ENCODE measurements around the gene PLXNA4. TPM values are rescaled to one million over a fixed set of nuclear protein-coding genes. Genes with fewer than 3 reads are reported as not detected.
"Not testable (repeated sequence)": the region's sequence is repeated elsewhere in the genome, so short reads cannot be mapped to it uniquely, and the experiment has no call there.

Gene PLXNA4
- total RNA-seq, 1 donor from 2014 or later = 6.8 TPM

DNA sequence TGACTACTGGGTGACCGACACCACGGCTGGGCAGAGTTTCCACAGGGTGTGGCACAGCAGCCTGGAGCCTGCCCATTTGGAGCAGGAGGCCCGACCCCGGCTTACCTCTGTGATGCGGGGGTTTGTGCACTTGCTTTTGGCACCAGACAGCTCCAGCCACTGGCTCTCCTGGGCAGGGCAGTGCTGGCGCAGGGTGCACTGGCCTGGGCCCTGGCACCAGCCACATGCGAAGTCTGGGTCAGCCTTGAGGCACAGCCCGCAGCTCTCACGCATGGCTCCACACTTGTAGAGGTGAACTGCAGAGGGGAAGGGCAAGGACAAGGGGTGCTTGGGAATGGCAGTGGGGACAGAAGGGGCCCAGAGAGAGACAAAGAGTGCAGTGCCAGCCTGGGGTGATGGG, 373.7 kb downstream of the PLXNA4 start:
- DNase-seq = no peak

DNA sequence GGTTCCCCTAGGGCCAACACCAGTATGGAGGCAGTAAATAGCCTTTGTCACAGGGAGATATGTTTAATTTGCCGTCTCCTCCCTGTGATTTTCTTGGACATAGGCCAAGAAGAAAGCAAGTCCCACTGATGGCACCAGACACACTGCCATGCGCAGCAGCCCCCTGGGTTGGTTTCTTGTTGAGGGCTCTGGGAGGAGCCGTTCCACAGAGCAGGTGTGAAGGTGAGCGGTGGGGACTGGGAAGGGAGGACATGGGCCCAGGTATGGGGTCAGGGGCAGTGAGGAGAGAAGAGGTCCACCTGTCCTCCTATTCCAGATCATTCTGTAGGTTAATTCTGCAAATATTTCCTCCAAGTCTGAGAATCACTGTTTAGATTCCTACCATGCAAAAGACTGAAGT, 376.1 kb downstream of the PLXNA4 start:
- no peak for DNase-seq

DNA sequence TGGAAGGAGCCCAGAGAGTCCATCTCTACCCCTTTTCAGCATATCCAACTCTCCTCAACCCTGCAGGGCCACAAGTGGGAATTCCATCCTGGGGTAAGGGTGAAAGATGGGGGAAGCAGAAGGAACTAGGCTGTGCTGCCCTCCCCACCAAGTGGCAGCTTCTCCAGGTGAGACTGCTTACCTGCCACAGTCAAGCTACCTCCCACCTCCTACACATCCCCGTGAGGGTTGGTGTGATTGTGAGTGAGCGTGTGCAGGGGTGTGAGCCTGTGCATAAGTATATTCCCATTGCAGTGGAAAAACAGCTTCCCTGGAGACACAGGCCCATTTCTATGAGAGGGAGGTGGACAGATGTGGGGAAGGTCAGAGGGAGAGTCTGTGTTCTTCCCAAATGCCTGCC, 376.6 kb downstream of the PLXNA4 start:
- no peak for DNase-seq

DNA sequence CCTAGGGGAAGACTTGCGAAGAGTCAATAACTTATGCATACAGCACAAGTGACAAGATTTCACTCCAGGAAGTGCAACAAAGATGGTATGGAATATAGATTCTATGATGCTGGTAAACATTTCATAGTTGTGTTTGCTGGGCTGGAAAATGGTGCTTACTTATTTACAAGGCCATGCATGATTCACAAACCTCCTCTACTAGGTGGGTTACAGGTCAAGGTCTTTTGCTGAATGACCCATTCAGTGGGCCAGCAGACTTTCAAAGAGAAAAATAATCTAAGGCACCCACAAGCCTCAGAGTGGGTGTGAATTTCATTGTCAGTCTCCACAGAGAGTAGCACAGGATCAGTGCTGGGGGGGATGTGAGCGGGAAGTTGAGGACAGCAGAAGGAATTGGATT, 378.5 kb downstream of the PLXNA4 start:
- no peak for DNase-seq

DNA sequence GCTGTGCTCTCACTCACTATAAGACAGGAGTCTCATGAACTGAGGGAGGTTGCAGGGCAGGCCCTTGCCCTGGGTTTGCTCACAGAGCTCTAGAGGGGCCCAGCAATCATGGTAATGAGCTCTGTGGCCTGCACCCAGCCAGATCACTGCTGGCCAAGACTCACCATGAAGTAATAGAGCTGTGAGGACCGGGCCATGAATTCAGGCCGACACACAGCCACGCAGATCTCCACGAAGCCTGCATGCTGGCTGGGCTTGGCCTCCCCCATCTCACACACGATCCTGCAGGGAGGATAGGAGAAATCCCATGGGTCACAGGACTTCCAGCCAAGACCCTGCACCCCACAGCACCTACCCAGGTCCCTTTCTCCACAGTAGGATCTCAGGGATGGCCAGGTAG, 382.4 kb downstream of the PLXNA4 start:
- no peak for DNase-seq

DNA sequence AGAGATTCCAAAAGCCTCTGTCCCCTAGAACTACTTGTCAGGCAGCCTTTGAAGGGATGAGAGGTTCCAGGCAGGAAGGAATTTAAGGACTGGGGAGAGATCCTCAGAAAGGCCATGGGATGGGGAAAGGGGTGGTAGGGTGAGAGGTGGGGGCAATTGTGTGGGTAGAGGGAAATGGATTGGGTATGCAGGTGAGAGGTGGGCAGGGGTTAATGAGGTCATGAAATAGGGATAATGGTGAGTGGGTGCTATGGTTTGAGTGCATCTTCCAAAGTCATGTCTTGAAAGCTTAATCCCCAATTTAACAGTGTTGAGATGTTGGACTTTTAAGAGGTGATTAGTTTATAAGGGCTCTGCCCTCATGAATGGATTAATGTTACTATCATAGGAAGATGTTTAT, 383.5 kb downstream of the PLXNA4 start:
- DNase-seq = no peak

DNA sequence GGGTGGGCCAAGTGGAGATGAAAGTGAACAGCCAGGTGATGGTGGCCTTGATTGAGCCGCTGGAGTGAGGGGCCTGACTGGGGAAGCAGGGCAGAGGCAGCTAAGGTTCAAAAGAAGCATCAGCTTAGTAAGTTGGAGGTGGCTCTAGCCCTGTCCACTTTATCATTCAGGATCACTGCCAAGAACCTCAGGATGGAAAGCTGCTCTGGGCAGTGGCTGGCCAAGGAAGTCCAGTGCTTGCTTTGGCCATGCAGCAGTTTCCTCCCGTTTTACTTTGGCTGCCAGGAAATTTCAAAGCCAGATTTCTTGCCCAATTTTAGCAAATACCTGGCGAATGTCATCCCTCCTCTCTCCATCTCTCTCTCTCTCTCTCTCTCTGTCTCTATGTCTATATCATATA, 384.9 kb downstream of the PLXNA4 start:
- DNase-seq = no peak

DNA sequence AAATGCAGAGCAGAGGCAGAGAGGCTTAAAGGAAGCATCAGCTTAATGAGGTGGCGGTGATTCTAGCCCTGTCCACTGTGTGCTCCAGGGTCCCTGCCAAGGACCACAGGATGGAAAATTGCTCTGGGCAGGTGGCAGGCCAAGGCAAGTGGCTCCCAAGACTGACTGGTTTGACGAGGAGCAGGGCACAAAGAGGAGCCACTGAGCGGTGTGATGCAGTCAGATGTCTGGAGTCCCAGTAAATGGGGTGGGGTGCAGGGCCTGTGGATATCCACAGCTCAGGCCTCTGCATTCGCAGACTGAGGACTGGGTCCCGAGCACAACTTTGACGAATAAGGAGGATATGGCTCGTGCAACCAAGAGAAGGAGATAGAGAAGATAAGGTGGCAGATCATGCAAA, 385.6 kb downstream of the PLXNA4 start:
- no peak for DNase-seq

DNA sequence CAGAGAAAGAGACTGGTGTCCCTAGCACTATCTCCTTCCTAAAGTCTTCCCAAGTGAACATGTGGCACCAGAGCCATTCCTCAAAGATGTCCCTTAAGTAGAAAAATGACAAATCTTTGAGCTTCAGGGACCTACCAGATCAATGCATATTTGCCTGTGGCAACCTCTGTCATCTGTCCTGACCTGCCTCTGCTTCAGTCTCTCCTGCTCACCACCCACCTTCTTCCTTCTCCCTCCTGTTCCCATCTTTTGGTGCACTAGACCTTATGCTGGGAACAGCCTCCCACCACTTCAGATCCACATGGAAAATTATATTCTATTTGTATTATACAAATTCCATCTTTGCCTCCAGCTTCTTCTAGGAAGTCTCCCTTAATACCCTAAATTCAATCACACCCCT, 386.4 kb downstream of the PLXNA4 start:
- DNase-seq = no peak

DNA sequence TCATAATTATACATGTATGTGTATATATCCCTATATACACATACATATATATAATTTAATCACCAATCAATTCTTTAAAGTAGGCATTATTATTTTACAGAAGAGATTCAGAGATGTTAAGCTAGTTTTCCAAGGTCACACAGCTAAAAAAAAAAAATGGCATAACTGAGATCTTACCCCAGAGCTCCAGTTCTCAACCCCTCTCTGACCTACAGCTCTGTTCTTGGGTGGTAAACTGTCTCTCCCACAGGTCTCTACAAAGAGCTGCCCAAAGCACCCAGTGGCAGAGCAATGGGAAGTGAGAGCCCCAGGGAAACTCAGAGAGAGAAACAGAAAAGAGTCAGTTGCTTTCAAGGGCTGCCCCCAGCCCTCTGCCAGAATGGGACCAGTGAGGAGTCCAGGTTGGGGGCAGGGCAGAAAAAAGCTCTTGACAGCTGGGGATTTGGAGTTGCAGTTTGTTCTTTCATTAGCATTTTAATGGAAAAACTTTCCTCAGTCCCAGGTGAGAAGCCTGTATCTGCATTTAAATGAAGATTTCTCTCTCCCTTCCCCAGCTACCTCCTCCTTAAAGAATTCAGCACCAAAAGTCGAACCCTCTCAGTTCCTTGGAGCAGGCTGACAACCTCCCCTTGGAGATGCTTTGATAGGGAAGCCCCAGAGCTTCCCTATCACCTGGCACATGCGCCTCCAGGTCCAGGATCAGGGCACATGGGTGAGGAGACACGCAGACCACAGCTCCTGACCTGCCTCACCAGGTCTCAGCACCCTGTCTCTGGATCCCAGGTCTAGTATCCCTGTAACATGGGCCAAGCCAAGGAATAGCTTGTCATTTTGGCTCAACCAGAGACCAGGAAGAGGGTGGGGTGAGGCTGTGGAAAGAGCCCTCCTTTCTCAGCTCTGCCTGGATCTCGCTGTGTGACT, 388.1 kb downstream of the PLXNA4 start:
- no peak for DNase-seq

DNA sequence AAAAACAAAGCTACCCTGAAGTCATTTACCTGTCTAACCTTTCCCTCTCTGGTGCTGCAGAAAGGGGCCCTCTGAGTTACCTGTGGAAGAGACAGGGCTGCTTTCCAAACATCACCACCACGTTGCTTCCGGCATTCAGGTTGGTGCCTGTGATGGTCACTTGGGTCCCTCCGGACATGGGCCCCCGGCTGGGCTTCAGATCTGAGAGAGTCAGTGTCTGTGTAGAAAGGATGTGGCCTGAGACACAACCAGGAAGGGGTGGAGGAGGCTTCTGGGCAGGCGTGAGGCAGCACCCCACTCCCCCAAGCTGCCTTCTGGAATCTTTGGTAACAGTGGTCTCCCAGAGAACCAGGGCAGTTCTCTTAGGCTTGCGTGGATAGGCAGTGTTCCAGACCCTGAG, 388.9 kb downstream of the PLXNA4 start:
- DNase-seq = no peak

DNA sequence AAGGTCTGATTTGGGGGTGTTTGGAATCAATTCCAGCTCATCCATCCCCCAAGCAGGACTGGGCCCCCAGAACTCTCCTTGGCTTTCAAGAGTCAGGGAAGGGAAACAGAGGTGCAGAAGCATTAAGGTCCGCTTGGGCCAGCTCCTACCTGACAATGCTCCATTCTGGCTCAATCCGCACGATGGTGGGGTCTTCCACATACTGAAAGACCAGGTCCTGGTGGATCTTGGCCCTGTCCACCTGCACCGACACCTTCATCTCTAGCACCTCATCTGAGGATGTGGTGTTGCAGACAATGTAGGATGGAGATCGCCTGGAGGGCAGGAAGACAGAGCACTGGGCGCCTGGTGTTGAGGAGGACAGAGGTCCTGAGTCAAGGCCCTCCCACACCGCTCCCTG, 391.1 kb downstream of the PLXNA4 start:
- no peak for DNase-seq

DNA sequence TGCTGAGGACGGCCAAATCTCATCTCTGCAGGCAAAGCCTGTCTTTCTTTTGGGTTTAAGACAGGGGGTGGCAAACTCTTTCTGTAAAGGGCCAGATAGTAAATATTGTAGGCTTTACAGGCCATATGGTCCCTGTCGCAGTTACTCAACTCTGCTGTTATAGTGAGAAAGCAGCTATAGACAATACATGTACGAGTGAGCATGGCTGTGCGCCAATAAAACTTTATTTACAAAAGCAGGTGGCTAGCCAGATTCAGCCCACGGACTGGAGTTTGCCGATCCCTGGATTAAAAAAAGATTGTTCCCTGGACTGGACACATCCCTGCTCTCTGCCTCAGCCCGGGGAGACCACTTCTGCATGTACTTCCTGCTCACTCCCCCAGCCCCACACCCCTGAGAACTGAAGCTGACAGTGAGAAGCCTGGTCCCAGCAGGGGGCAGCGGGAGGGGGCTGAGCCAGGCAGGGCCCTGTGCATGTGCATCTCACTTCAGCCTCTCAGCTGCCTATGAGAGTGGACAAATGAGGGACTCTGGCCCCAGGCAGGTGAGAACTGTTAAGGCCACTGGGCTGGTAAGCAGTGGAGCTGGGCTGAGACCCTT, 392.4 kb downstream of the PLXNA4 start:
- DNase-seq = no peak

DNA sequence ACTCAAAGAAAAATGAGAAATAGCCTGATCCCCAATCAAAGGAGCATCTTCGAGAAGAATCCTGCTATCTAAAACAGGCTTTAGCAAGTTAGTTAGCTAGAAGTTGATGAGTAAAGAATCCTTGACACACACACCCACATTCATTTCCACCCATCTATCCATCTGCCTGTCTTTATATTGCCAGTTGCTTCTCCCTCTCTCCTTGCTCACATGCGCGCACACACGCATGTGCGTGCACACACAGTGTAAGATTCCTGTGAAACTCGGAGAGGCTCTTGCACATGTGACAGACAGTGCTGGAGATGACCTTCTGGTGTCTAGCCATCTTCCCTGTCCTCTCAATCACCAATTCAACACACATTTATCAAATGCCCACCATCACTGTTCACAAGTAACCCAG, 393.3 kb downstream of the PLXNA4 start:
- DNase-seq = no peak

DNA sequence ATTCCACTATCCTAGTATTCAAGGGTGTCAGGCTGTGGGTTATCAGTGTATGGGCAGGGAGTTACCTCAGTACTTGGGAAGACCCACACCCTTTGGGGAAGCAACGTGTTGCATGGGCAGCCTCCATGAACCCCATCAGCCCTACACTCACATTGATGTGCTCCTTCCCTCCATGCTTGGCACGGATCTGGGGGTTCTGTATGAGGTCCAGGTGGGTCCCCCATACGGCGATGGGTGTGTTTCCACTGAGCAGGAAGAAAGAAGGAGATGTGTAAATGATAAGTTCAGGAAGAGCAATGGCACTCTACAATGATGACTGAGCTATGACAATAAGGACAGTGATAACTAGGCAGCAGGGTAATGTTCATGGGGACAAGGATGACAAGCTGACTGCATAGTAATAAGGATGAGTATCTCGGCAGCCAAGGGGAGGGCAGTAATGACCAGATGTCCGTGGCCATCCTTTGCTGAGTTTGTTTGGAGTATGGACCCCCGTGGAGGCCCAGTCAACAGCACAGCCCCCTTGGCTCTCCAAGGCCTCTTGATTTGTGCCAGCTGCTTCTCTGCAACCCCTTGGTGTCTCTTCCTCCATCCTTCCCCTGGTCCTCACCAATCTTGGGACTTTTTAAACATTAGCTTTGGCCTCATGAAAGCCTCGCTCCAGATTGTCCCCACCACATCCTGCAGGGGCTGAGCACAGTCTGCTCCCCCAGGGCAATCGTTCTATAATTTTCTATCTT, 394.2 kb downstream of the PLXNA4 start:
- DNase-seq = no peak

DNA sequence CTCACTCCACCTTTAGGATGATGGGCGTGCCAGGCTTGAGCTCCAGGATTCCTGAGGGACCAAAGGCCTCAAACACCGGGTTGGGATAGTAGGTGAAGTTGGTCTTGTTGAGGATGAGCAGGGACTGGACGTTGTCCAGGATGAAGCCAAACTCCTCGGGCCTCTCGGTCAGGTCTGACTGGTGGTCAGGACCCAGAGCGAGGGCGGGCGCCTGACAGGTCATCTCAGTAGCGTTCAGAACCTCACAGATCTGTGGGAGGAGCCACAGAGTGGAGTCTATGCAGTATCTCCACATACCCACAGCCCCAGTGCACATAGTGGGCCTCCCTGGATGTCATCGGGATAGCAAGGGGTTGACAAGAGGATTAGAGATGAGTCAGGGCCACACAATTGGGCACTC, 394.9 kb downstream of the PLXNA4 start:
- no peak for DNase-seq

DNA sequence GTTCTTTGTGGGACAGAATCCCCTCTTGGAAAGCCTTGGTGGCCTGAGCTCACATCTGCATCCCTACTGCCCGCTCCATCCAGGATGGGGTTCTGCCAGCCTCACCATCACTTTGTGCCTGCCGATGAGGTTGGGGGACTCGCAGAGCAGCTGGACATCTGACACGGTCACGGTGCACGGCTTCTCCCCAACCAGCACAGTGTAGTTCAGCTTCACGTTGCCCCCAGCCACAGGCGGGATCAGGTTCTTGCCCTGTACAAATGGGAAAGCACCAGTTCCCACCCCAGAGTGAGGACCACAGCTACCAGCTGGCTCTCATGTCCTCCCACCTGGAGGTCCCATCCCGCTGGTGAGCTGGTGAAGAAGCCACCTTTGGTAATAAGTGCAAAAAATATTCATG, 395.8 kb downstream of the PLXNA4 start:
- no peak for DNase-seq

DNA sequence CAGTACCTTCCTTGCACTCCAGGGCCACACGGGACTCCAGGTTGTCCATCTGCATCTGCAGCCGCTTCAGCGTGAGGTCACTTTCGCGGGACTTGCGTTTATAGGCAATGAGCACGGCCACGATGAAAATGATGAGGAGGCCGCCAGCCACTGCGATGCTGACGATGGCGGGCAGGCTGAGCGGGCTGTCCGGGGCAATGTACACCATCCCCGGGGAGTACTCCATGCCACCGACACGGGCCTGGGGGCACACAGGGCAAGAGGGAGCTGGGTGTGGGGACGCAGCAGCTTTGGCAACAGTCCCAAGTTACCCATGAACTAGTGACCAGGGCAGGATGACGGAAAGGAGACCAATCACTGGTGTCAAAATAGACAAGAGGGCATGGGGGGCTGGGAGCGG, 396.6 kb downstream of the PLXNA4 start:
- DNase-seq = no peak

DNA sequence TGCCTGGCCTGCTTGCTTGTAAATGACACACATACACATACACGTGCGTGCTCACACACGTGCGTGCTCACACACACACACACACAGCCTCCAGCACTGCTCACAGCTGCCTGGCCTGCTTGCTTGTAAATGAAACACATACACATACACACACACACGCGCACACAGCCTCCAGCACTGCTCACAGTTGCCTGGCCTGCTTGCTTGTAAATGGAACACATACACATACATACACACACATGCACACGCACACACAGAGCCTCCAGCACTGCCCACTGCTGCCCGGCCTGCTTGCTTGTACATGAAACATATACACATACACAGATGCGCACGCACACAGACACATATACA, 397.2 kb downstream of the PLXNA4 start:
- DNase-seq = no peak

DNA sequence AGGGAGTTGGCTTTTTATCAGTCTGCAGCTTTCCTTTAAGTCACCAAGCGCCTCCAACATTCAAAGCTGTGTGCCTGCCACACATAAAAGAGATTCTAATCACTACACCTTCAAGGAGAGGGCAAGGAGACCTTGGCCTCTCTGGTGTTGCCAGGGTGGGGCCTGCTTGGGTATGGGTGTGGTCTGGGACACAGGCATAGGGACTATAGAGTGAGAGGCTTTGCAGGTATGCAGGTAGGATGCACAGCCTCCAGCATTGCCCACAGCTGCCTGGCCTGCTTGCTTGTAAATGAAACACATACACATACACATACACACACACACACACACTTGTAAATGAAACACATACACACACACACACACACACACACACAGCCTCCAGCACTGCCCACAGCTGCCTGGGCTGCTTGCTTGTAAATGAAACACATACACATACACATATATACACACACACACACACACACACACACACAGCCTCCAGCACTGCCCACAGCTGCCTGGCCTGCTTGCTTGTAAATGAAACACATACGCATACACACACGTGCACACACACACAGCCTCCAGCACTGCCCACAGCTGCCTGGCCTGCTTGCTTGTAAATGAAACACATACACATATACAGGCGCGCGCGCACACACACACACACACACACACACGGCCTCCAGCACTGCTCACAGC, 397.7 kb downstream of the PLXNA4 start:
- DNase-seq = not testable (repeated sequence)

DNA sequence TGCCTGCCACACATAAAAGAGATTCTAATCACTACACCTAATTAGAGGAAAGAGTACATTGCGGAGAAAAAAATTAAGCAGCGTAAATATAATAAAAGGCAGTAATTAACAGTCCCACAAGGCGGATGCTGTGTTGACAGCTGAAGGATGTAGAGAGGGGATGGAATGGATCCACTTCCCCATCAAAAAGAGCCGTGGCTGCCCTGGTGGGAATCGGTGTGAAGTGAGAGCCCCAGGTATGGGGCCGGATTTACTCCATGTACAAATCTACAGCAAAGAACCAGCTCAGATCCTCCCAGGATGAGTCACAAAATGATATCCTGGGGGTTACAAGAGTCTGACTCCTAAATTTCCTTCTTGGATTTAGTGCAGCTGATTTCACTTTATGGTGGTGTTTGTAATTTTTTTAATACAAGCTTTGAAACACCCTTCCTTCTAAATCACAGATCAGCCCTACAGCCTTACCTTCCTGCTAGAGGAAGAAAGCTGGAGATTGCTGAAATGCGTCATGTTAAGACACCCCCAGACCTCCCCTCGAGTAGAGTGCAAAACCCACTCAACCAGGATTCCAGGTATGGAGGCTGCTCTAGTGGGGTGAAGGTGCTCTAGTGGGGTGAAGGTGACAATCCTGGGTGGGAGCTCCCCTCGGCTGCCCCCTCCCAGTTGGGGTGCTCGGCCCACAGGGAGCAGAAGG, 398.4 kb downstream of the PLXNA4 start:
- peak; percentile 3 for DNase-seq

DNA sequence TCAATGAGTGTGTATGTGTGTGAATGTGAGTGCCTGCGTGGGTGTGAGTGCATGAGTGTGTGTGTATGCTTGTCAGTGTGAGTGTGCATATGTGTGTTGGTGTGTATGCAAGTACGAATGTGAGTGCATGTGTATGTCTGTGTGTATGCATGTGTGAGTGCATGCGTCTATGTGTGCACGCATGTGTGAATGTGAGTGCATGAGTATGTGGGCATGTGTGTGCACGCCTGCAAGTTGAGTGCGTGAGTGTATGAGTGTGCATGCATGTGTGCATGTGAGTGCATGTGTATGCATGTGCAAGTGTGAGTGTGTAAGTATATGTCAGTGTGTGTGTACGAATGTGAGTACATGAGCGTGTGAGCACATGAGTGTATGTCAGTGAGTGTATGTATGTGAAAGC, 399.6 kb downstream of the PLXNA4 start:
- no peak for DNase-seq
